Left kidney (tissue), 2 donors: ENCODE results near the gene PEPD. TPM values are rescaled to one million over a fixed set of nuclear protein-coding genes. Genes with fewer than 3 reads are reported as not detected.

ENCODE experiments used
- DNase-seq: peaks from one replicate; pipeline ENCODE4 v3.0.0-alpha.2; 2013
- polyA plus RNA-seq: library from polyadenylated mRNA; unstranded; fragments of 120-200 nt; gene quantifications from one replicate; pipeline ENCODE4 v1.2.1, GENCODE V29; 2013; ENCODE audit not compliant: insufficient read length

Gene PEPD
- polyA plus RNA-seq, 1 donor: 123 TPM

DNA sequence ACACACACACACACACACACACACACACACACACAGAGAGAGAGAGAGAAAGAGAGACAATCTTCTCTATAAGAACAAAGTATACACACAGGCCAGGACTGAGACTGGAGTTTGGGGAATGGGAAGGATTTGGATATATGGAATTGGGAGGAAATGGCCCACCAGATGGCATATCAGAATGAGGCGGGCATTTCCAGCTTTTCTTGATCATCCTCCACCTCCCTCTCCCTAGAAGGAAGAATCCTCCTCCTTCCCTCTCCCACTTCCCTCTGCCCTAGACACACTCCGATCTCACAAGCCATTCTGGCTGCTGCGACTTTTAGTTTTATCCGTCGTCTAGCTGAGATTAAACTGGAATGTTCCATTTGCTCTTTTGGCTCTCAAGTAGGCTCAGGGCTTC, 158.1 kb downstream of the PEPD start:
- DNase-seq: no peak

DNA sequence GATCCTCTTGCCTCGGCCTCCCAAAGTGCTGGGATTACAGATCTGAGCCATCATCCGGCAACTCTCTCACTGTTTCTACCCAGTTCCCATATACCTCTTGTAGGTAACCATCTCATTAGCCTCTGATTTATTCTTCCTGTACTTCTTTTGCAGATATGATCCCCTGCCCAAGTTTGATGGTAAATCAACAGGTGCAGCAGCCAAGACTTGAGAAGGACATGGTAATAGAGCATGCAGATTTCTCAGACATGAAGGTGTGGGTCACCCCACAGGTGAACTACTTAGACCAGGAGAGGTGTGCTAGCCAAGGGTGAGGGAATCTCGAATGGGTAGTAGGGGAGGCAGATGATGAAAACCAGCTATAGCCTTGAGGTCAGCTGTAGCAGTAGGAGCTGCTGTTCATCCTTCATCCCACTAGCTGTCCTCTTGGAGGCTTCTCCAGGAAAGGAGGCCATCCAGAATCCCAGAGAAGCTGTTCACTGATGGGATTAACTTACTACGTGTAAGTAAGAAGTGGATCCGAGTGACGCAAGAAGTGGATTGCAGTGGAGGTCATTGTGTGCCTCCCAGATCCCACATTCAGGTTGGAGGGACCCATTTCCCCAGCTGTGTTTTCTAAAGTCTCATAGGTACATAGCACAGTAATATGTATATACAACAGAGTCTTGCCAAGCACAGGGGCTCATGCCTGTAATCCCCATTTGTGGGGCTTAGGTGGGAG, 158.9 kb downstream of the PEPD start:
- DNase-seq: no peak

DNA sequence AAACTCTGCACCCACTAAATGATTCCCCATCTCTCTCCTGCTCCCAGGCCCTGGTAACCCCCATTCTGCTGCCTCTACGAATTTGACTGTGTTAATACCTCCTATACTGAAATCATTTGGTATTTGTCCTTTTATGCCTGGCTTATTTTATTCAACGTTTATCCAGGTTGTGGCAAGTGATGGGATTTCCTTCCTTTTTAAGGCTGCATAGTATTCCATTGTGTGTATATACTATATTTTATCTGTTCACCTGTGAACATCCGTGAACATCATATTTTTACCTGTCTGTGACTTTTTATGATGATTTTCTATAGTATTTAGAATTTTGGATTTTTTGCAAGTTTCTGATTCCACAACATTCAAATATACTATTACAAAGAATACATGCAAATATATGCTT, 162.0 kb downstream of the PEPD start:
- DNase-seq: no peak

DNA sequence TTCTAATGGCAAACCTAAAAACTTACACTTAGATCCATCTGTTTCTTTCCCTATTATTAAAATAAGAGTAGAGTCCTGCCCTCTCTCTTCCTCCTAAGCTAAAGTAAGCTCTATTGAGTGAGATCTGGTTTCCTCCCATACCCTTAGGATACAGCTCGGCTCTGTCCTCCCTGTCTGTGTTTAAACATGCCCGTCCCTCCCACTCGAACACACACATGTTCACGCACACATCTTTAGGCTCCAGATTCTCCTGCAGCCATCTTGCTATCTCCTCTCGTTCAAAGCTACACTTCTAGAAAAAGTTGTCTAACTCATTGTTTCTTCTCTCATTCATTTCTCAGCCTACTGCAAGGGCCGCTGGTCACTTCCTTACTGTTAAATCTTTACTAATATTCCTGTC, 163.2 kb downstream of the PEPD start:
- no peak for DNase-seq

DNA sequence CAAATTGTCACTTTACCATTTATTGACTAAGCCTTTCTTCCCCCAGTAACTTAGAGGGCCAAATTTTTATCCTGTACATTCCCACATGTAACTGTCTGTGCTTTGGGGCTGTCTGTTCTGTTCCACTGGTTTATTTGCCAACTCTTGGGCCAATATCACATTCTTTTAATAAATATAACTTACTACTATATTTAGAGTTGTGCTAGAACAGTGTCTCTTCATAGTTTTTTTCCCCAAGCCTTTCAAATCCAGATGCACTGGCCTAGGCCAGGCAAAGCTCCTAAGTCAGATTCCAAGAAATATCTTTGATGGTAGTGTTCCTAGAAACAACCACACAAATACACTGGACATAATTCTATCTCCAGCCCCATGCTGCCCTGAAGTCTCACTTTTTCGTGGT, 164.0 kb downstream of the PEPD start:
- DNase-seq: no peak

DNA sequence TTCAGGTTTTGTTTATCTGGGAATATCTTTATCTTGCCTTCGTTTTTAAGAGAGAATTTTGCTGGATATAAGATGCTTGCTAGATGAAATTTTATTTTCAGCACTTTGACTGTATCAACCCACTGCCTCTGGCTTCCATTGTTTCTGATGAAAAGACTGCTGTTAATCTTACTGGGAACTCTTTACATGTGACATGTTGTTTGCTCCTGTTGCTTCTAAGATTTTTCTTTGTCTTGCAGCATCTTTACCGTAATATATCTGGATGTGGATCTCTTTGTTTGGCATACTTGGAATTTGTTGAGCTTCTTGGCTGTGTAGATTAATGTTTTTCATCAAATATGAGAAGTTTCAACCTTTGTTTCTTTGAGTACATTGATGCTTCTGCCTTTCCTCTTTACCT, 166.1 kb downstream of the PEPD start:
- no peak for DNase-seq

DNA sequence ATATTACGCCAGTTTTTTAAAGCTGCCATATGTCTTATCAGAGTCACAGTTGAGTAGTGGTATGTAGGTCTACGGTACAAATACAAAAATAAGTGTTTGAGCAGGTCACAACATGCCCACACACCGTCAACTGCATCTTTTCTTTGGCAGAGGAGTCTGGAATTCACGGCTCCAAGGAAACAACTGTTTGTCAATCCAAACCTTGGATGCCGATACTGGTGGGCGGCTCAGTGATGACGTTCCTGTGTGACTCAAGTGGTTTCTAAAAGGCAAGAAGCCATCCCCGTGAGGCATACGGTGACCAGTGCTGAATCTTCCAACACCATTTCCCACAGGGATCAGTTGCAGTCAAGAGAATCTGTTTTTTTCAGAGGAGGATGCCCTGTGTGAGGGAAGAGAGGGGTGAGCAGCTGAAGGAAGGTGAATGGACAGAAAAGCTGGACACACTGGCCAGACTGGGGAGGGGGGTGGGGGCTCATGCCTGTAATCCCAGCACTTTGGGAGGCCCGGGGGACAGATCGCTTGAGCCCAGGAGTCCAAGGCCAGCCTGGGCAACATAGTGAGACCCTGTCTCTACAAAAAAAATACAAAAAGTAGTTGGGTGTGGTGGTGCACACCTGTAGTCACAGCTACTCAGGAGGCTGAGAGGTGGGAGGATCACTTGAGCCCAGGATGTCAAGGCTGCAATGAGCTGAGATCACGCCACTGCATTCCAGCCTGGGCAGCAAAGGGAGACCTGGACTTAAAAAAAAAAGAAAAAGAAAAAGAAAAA, 170.9 kb downstream of the PEPD start:
- no peak for DNase-seq

DNA sequence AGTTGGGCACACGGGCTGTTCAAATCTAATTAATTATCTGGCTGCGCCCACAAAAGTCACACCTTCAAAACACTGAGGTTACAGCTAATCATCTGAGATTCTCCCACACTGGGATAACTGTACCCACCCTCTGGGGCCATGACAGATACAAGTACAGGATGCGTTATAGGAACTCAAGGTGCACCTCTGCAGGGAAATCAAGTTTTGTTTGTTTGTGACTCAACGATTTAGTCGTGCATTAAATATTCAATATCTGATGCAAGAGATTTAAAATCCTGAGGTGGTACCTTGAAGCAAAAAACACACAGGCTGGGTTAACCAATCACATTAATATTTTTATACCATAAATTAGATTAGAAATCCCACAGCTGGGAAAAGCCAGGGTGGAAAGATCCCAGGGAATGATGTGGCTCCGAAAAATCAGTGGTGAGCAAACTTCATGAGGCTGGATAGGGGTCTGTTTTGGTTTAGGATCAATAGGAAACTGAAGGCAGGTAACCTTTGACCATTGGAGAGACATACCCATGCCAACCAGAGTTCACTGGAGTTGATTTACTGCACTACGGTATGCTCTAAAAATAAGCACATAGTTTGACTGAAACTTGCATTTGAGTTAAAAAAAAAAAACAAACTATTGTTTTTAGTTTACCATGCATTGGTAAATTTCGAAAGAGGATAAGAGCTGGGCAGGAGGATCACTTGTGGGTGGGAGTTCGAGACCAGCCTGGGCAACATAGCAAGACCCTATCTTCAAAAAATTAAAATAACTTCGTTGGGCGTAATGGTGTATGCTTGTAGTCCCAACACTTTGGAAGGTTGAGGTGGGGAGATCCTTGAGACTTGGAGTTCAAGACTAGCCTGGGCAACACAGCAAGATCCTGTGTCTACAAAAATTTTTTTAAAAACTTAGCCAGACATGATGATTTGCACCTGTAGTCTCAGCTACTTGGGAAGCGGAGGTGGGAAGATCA, 172.0 kb downstream of the PEPD start:
- no peak for DNase-seq

DNA sequence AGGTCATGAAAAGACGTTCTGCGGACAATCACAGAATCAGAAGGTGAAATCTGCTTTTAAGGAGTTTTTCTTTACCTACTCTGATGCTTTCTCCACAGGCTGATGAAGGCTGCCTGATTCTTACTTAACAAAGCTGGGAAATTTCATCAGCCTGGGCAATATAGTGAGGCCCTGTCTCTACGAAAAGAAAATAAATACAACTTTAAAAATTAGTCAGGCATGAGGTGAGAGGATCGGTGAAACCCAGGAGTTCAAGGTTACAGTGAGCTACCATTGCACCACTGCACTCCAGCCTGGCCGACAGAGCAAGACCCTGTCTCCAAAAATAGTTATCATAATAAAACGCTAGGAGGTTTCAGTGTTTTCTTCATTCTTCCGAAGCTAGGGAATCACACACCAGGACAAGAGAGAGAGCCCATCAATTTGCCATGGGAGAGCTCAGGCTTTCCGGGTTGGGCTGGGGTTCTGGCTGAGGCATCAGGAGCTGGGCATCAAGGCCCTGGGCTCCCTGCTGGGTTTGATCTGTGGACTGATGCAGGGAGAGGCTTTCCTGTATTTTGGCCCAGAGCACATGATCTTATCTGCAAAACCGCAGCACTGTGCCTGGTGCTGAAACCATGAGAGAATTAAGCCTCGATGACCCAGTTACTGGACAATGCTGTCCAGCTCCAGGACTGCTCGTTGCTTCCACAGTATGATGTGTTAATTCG, 173.1 kb downstream of the PEPD start:
- DNase-seq: no peak

DNA sequence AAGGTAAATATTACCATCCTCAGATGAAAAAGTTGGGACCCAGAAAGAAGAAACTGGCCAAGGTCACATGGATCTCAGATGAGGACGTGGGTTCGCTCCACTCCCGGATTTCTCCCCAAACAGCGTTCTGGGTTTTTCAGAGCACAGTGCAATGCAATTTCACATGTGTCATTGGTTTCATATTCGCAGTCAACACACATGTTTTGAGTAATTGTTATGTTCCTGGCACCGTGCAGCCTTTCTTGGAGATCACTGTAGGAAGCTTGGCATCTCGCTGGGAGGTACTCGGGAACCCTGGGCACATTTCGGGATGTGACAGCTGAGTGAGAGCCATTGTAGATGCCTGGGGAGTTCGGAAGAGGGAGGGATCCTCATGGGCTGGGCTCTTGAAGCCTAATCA, 174.3 kb downstream of the PEPD start:
- DNase-seq: no peak

DNA sequence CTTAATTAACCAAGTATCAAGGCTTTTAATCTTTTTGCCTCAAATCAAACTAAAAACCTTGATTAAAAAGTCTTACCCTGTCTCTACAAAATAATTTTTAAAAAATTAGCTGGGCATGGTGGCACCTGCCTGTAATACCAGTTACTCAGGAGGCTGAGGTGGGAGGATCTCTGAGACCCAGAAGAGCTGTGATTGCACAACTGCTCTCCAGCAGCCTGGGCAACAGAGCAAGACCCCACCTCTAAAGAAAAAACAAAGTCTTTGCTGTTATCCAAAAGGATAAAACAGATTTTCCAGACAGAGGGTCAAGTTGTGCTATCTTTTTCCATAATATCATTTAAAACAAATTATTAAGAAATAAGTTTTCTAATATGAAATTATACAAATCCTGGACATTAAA, 174.9 kb downstream of the PEPD start:
- DNase-seq: no peak

DNA sequence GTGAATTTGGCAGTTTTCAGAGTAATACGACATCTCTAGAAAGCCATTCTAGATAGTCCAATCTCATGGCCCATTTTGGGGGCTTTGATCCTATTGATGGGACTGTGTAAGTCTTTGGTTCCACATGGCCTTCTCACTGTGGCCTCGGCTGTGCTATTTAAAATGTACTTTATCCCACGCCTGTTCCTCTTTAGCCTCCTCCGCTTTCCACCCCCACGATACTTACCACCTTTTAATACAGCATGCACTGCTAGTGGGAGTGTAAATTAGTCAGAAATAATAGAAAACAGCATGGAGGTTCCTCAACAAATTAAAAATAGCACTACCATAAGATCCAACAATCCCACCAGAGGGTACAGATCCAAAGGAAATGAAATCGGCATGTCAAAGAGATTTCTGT, 176.4 kb downstream of the PEPD start:
- no peak for DNase-seq

DNA sequence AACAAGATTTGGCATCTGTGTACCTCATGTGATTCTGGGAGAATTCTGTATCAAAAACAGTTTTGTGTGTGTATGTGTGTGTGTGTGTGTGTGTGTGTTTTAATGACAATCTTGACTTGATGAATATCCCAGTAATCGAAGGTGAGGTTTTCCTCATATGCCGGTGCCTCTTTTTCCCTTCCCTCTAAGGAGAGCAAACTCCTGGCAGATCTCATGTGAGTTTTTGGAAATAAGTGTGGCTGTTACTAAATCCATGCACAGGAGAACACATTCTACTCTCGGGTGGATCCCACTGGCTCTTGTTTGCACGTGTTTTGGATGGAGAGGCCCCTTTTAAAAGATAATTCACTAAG, 177.0 kb downstream of the PEPD start:
- DNase-seq: no peak

DNA sequence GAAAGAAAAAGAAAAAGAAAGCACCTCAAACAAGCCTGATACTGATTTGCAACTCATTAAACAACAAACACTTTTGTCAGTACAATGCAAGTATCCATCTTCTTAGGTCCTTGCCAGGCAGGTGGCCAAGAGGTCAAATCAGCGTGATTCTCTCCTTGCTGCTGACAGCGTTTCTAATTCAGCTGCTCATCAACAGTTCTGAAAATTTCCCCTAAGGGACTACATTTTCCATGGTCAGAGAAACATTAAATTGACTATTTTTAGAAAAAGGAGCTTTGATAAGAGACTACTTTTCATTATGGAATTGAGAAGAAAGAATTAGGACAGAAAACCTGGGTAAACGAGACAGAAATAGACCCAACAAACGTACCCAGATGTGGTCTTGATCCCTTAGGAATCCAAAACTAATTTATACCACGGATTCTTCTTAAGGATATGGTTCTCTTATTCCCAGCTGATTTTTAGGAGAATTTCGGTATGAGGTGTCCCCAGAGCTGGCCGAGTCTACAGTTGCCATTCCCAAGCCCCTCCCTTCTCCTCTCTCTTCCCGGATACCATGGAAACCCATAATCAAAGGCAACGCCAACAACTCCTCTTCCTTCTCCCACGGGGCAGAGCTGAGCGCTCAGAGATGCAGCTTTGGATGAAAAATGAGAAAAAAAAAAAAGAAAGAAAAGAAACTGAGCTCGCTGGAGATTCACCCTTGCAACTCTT, 177.6 kb downstream of the PEPD start:
- DNase-seq: no peak

DNA sequence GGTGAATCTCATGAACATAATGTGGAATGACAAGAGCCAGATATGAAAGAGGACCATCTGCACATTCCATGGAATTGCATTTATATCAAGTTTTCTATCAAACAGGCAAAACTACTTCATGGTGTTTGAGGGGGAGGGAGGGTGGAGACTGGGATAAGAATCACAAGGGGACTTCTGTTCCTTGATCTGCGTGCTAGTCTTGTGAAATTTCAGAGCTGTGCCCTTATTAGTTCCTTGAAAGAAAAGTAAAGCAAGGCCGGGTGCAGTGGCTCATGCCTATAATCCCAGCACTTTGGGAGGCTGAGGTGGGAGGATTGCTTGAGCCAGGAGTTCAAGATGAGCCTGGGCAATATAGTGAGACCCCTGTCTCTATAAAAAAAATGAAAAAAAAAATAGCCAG, 178.3 kb downstream of the PEPD start:
- DNase-seq: no peak

DNA sequence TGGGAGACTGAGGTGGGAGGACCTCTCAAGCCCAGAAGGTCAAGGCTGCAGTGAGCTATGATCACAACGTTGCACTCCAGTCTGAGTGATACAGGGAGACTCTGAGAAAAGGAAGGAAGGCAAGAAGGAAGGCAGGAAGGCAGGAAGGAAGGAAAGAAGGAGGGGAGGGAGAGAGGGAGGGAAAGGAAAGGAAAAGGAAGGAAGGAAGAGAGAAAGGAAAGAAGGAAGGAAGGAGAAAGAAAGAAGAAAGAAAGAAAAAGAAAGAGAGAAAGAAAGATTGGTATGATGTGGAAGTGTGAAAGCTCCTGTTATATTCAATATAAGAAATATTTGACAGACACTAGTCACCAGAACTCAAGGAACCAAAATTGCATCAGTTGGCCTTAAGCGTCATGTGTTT, 180.6 kb downstream of the PEPD start:
- no peak for DNase-seq

DNA sequence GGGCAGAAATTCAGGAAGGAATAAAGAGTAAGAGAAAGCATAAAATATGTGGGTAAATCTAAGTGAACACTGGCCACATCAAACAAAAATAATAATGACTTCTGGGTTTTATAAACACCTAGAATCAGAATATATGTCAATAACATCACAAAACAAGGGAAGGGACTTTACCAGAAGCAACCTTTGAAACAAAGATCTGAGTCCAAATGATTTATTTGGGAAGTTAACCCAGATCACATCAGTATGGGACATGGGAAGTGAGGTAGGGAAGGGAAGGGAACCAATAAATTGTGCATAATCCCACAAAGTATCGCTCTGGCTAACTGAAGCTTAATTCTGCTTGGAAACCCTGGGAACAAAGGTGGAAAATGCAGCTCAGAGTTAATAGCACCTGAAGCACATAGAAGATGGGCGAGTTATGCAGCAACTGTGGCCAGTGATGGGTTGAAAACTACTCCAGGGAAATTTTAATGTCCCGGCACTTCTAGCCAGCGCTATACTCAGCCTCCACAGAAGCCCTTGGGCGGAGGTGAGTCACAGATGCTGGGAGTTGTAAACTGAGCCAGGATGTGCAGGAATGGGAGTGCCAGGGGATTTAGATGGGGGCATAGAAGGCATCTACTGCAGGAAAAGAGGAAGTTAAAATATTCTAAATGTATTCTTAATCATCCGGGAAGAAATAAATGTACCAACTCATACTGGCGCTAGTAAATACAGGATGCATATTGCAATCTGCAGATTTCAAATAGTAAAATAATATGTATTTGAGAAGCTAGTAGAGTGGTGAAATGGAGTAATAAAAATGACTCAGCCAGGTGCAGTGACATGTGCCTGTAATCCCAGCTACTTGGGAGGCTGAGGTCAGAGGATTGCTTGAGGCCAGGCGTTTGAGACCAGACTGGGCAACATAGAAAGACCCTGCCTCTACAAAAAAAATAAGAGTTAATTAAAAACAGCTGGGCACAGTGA, 182.3 kb downstream of the PEPD start:
- DNase-seq: no peak
